IMR-90 (cell line): ENCODE measurements around the gene ZMIZ1. TPM values are rescaled to one million over a fixed set of nuclear protein-coding genes. Genes with fewer than 3 reads are reported as not detected.

ENCODE experiments used
- ATAC-seq: fragments of 200-7000 bp; cut with Tn5 transposase; 2 replicates; pipeline ENCODE4 v1.9.1; 2020; ENCODE audit warnings: low read depth, mild to moderate bottlenecking, moderate library complexity
- BruUV-seq: library from RNA; stranded (reverse); fragments of 400-500 nt; replicated peaks from 2 replicates; lab custom pipeline; 2021; lab: Mats Ljungman, UMichigan
- CTCF ChIA-PET: fragments of 300-600 bp; formaldehyde crosslinking; extraction: SDS; loops from one replicate; lab custom pipeline; 2021; ENCODE audit warnings: antibody characterized with exemption; lab: Yijun Ruan, JAX
- POLR2A ChIA-PET: fragments of 300-600 bp; sonication (Branson Sonifier 250); formaldehyde crosslinking; loops from one replicate; lab custom pipeline; 2022; ENCODE audit warnings: antibody characterized with exemption; ENCODE audit not compliant: unreplicated experiment; lab: Charles Lee
- DNase-seq: peaks from one replicate; pipeline ENCODE4 v3.0.0; 2013
- H2AFZ ChIP-seq: replicated peaks from 2 replicates; pipeline ENCODE3; 2013; ENCODE audit warnings: low read length, mild to moderate bottlenecking; ENCODE audit not compliant: poor library complexity
- H2AK5ac ChIP-seq: 2 replicates; pipeline ENCODE4 v1.6.1; 2013; ENCODE audit warnings: low read depth, low read length, inconsistent platforms
- H2AK9ac ChIP-seq: replicated peaks from 2 replicates; pipeline ENCODE3; 2013; ENCODE audit warnings: mild to moderate bottlenecking, low read depth, low read length, moderate library complexity; ENCODE audit not compliant: poor library complexity
- H2BK120ac ChIP-seq: 2 replicates; pipeline ENCODE4 v1.6.1; 2013; ENCODE audit warnings: low read depth, low read length, inconsistent platforms
- H2BK15ac ChIP-seq: 3 replicates; pipeline ENCODE4 v1.6.1; 2013; ENCODE audit warnings: low read depth, low read length, inconsistent platforms
- H2BK20ac ChIP-seq: 2 replicates; pipeline ENCODE4 v1.6.1; 2013; ENCODE audit warnings: low read depth, mild to moderate bottlenecking, inconsistent platforms, low read length, moderate library complexity
- H2BK5ac ChIP-seq: 2 replicates; pipeline ENCODE4 v1.6.1; 2013; ENCODE audit warnings: mild to moderate bottlenecking, low read depth, low read length, inconsistent platforms; ENCODE audit not compliant: poor library complexity, severe bottlenecking
- H3K14ac ChIP-seq: replicated peaks from 2 replicates; pipeline ENCODE4 v1.6.1; 2013; ENCODE audit warnings: low read depth, low read length, inconsistent platforms
- H3K18ac ChIP-seq: 2 replicates; pipeline ENCODE4 v1.6.1; 2013; ENCODE audit warnings: low read depth, low read length, control low read depth
- H3K23ac ChIP-seq: 2 replicates; pipeline ENCODE4 v1.6.1; 2013; ENCODE audit warnings: low read depth, low read length, inconsistent platforms
- H3K27ac ChIP-seq: 2 replicates; pipeline ENCODE4 v1.5.1; 2013; ENCODE audit warnings: mild to moderate bottlenecking, control low read depth, low read length; ENCODE audit not compliant: insufficient read depth
- H3K27me3 ChIP-seq: 2 replicates; pipeline ENCODE4 v1.6.1; 2013; ENCODE audit warnings: low read length; ENCODE audit not compliant: control insufficient read depth, insufficient read depth
- H3K36me3 ChIP-seq: 2 replicates; pipeline ENCODE4 v1.6.1; 2013; ENCODE audit warnings: low read length, mixed read lengths; ENCODE audit not compliant: control insufficient read depth, insufficient read depth
- H3K4ac ChIP-seq: 2 replicates; pipeline ENCODE4 v1.6.1; 2013; ENCODE audit warnings: low read depth, low read length, inconsistent platforms
- H3K4me1 ChIP-seq: 2 replicates; pipeline ENCODE4 v1.6.1; 2013; ENCODE audit warnings: low read length, mixed read lengths; ENCODE audit not compliant: control insufficient read depth, insufficient read depth
- H3K4me2 ChIP-seq: 2 replicates; pipeline ENCODE4 v1.6.1; 2013; ENCODE audit warnings: low read depth, mild to moderate bottlenecking, control low read depth, low read length, moderate library complexity
- H3K4me3 ChIP-seq: 2 replicates; pipeline ENCODE4 v1.5.1; 2013; ENCODE audit warnings: low read depth, mild to moderate bottlenecking, control low read depth, low read length, moderate library complexity; ENCODE audit not compliant: insufficient read depth
- H3K56ac ChIP-seq: 2 replicates; pipeline ENCODE4 v1.6.1; 2013; ENCODE audit warnings: low read length, inconsistent platforms; ENCODE audit not compliant: insufficient read depth; ENCODE audit errors: extremely low read depth
- H3K79me1 ChIP-seq, 2 experiments: 2 replicates each; pipeline ENCODE4 v1.6.1; 2013; ENCODE audit warnings: low read length in 2 of 2, inconsistent platforms in 1 of 2, low read depth in 1 of 2
- H3K9ac ChIP-seq: 2 replicates; pipeline ENCODE4 v1.6.1; 2013; ENCODE audit warnings: low read depth, low read length, control low read depth
- H3K9me1 ChIP-seq: 2 replicates; pipeline ENCODE4 v1.6.1; 2013; ENCODE audit warnings: low read length, inconsistent platforms; ENCODE audit not compliant: insufficient read depth
- H3K9me3 ChIP-seq: 2 replicates; pipeline ENCODE4 v1.6.1; 2013; ENCODE audit warnings: low read length; ENCODE audit not compliant: control insufficient read depth, insufficient read depth
- H4K20me1 ChIP-seq: 2 replicates; pipeline ENCODE4 v1.6.1; 2013; ENCODE audit warnings: low read length, inconsistent platforms; ENCODE audit not compliant: insufficient read depth
- H4K5ac ChIP-seq: 2 replicates; pipeline ENCODE4 v1.6.1; 2013; ENCODE audit warnings: mild to moderate bottlenecking, low read depth, low read length, control low read depth
- H4K8ac ChIP-seq, 2 experiments: 2 replicates each; pipeline ENCODE4 v1.6.1; 2013; ENCODE audit warnings: low read depth in 2 of 2, low read length in 2 of 2, control low read depth in 1 of 2, inconsistent platforms in 1 of 2
- H4K91ac ChIP-seq: 2 replicates; pipeline ENCODE4 v1.6.1; 2013; ENCODE audit warnings: low read depth, low read length, inconsistent platforms; ENCODE audit not compliant: insufficient read depth
- CHD1 ChIP-seq: IDR thresholded peaks from 2 replicates; pipeline ENCODE4 v1.6.1; 2012; ENCODE audit warnings: low read depth, low read length, improper control_type of control experiment
- ELK1 ChIP-seq: fragments of 150-350 bp; IDR thresholded peaks from 2 replicates; pipeline ENCODE4 v1.6.1; 2016; ENCODE audit warnings: low read depth, mild to moderate bottlenecking, low read length, moderate library complexity, borderline replicate concordance
- MAFK ChIP-seq: IDR thresholded peaks from 2 replicates; pipeline ENCODE4 v1.6.1; 2012; ENCODE audit warnings: low read depth, low read length, improper control_type of control experiment
- MAZ ChIP-seq: IDR thresholded peaks from 2 replicates; pipeline ENCODE4 v1.6.1; 2012; ENCODE audit warnings: low read depth, mild to moderate bottlenecking, low read length, improper control_type of control experiment, moderate library complexity, borderline replicate concordance
- MXI1 ChIP-seq: IDR thresholded peaks from 2 replicates; pipeline ENCODE4 v1.6.1; 2012; ENCODE audit warnings: low read depth, mild to moderate bottlenecking, low read length, moderate library complexity, borderline replicate concordance
- NFE2L2 ChIP-seq: fragments of 150-350 bp; IDR thresholded peaks from 2 replicates; pipeline ENCODE4 v1.6.1; 2016; ENCODE audit warnings: low read depth, mild to moderate bottlenecking, low read length
- POLR2A ChIP-seq: IDR thresholded peaks from 2 replicates; pipeline ENCODE4 v1.6.1; 2012; ENCODE audit warnings: mild to moderate bottlenecking, low read depth, low read length
- USF2 ChIP-seq: fragments of 150-350 bp; IDR thresholded peaks from 2 replicates; pipeline ENCODE4 v1.6.1; 2017; ENCODE audit warnings: mild to moderate bottlenecking, antibody characterized with exemption, low read length, low read depth
- WGBS, 2 experiments: methylation state at CpG; one replicate each; pipeline versions ENCODE4 v1.1.5 to v1.1.7; 2013; ENCODE audit warnings: missing lambda C conversion rate in 2 of 2; ENCODE audit not compliant: insufficient read length in 1 of 2; ENCODE audit errors: extremely low coverage in 2 of 2; 5-methylcytosine and 5-hydroxymethylcytosine counted together
- dilution Hi-C: fragments of 300-500 bp; cut with HindIII; formaldehyde crosslinking; loops from one replicate; pipeline ENCODE4 v1.14.3; 2018; ENCODE audit warnings: low sequenced_read_pairs; ENCODE audit not compliant: unreplicated experiment
- in situ Hi-C: fragments of 300-500 bp; cut with MboI; formaldehyde crosslinking; loops from 3 replicates; pipeline ENCODE4 v1.14.3; 2019; ENCODE audit warnings: low sequenced_read_pairs, inconsistent platforms, mixed read lengths
- intact Hi-C: fragments of 100-400 bp; cut with micrococcal nuclease; formaldehyde crosslinking; loops from 2 replicates; pipeline ENCODE4 v1.10.0; 2022
- polyA plus RNA-seq, 3 experiments: library from polyadenylated mRNA; depleted of rRNA; stranded (reverse); fragments of >200 nt; gene quantifications; 2 replicates each; pipeline ENCODE4 v1.2.3, GENCODE V29; 2012; ENCODE audit warnings: low replicate concordance in 1 of 3
- total RNA-seq: library from RNA; depleted of rRNA; stranded (reverse); fragments of >200 nt; gene quantifications from 2 replicates; pipeline ENCODE4 v1.2.3, GENCODE V29; 2012

The ZMIZ1 gene
- total and polyA plus RNA-seq, 2 of the 4 experiments (the other 2 are of a cell fraction) = 6.6 to 48.7 TPM

DNA sequence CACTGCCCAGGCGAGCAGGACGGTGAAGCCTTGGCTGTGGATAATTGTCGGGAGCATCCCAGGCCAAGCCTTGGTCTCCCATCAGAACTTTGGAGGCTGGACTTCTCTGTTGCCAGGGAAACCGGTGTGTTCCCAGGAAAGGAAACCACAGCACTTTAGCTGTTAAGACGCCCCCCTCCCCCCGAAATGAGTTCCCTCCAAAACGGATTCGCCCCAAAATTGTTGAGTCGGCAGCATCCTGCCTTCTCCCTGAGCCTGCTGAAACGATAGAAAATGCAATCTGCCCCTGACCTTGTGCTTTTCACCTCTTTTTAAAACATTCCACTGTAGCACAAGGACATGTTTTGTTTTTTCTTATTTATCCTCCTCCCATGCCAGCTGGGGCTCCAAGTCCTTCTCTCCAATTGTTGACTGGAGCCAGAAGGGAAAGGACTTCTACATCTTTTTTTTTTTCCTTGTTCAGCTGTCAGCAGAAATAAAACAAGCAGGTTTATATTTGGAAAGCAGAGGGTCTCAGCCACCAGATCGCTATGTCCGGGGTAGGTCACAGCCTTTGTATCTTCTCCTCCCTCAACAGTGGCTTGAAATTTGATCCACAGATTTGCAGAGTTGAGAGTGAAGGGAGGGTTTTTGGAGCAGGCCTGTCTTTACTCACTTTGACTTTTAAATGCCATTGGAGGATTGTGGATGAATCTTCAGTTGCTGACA is 116.5 kb downstream of the ZMIZ1 start:
- BruUV-seq = no TSS peak
- Histone ChIP-seq H4K8ac (peak overlapping the region in 1 of 2 experiments; percentile 14; a peak in 2 of 4 replicates), H3K4me3 (no peak overlapping the region), H3K27me3 (no peaks in the 10 kb centered on the region), H2AK9ac (peak overlapping the region; percentile 57), H4K91ac (peak overlapping the region; percentile 69; the same call in 1 of the 2 replicates), H3K18ac (no peak overlapping the region), H2BK5ac (peak overlapping the region; percentile 75), H3K27ac (peak overlapping the region; percentile 48), H2BK120ac (peak overlapping the region; percentile 89), H3K79me1 (peaks cover 57 to 98% of the 10 kb centered on the region in 2 experiments), H3K23ac (peak overlapping the region; percentile 60), H3K4ac (peak overlapping the region; percentile 94), H3K56ac (peak overlapping the region; percentile 68; the same call in 1 of the 2 replicates), H2BK20ac (peak overlapping the region; percentile 91), H3K9ac (no peak overlapping the region; the same call in 1 of the 2 replicates), H3K9me1 (peaks cover 58% of the 10 kb centered on the region), H4K5ac (no peak overlapping the region), H3K14ac (peak overlapping the region; percentile 89; the same call in 1 of the 2 replicates), H3K4me2 (peak overlapping the region; percentile 6; the same call in 1 of the 2 replicates), H3K4me1 (peaks cover 58% of the 10 kb centered on the region), H2AFZ (no peak overlapping the region), H4K20me1 (peaks cover 35% of the 10 kb centered on the region), H2BK15ac (0 out of 3 replicates have a peak overlapping the region, but pooled peaks have one; percentile 23), H2AK5ac (peak overlapping the region; percentile 91), H3K36me3 (peaks cover 30% of the 10 kb centered on the region), H3K9me3 (no peaks in the 10 kb centered on the region)
- DNase-seq = peak; percentile 41
- dilution Hi-C loops = no loop called here
- CTCF ChIA-PET = interaction anchor here (1.2 kb wide), 1 partner anchor 9 kb away, joined by 4 read pairs; no protein-coding TSS in a partner anchor
- ATAC-seq = peak; percentile 45
- intact Hi-C loops = no loop called here
- TF ChIP-seq USF2 (no peak), MAZ (no peak), POLR2A (no peak), MXI1 (no peak), NFE2L2 (no peak), CHD1 (no peak), ELK1 (no peak), MAFK (no peak; the same call in 1 of the 2 replicates)
- POLR2A ChIA-PET = interaction anchor here (0.7 kb wide), 1 partner anchor 58 kb away, joined by 9 read pairs; no protein-coding TSS in a partner anchor
- in situ Hi-C loops = loop anchor here (5.0 kb wide), 1 partner anchor 103 kb away; no protein-coding TSS in a partner anchor
- 29% methylated on average over 7 of the region's 12 CpGs; no CpG with 5 or more reads in 1 of the 2 experiments for WGBS, 2 experiments
